Measurements from ENCODE around the gene CCR7. TPM values are rescaled to one million over a fixed set of nuclear protein-coding genes. Genes with fewer than 3 reads are reported as not detected.

CCR7 gene
- total and polyA plus RNA-seq, 2 donors (not counting 1 experiment from before 2014, with no cell fraction given), result 116 to 481 TPM

GRCh38 chr17:40597556-40598300 is 32.5 kb upstream of the CCR7 start:
- no peaks in the 10 kb centered on the region for H3K27me3 Mint-ChIP-seq

More at GRCh38 chr17:40597556-40598300, 32.5 kb upstream of the CCR7 start:
- Mint-ChIP-seq H3K9me3 (ENCODE audit: insufficient read depth) (peaks cover 3% of the 10 kb centered on the region), H3K27ac (peak overlapping the region; percentile 87), H3K4me3 (peak overlapping the region; percentile 52), H3K4me1 (peaks cover 82% of the 10 kb centered on the region)
- TF ChIP-seq EZH2 (IDR thresholded peaks at IDR 0.05; ENCODE audit: borderline replicate concordance, insufficient read depth, low read depth, low read length, poor library complexity, severe bottlenecking) (no peak), CTCF (IDR thresholded peaks at IDR 0.05) (no peak)
- H3K27me3 ChIP-seq (replicated peaks in 1 of 4; ENCODE audit: control extremely low read depth in 1 of 4, control insufficient read depth in 3 of 4, insufficient read depth in 4 of 4, low read length in 3 of 4), result no peaks in the 10 kb centered on the region
- CTCF ChIA-PET, result interaction anchor here (0.6 to 4.3 kb wide), 7 partner anchors 17 to 240 kb away, joined by 3 to 53 read pairs (median 9); no protein-coding TSS in a partner anchor
- no peaks in the 10 kb centered on the region for H4K20me1 ChIP-seq (ENCODE audit: control insufficient read depth, insufficient read depth, low read length, poor library complexity, severe bottlenecking)
- no peaks in the 10 kb centered on the region for H3K36me3 ChIP-seq (replicated peaks in 1 of 2; ENCODE audit: control extremely low read depth in 1 of 2, control insufficient read depth in 1 of 2, extremely low read depth in 1 of 2, insufficient read depth in 2 of 2, low read length in 1 of 2)
- H3K27ac ChIP-seq (ENCODE audit: low read length in 2 of 2), result peak overlapping the region; percentile 92 to 96
- H3K4me3 ChIP-seq (ENCODE audit: control extremely low read depth in 1 of 5, extremely low read depth in 1 of 5, insufficient read depth in 1 of 5, low read depth in 2 of 5, low read length in 4 of 5), result peak overlapping the region in 1 of 5 experiments; percentile 17
- peaks cover 0 to 2% (median 0%) of the 10 kb centered on the region in 3 donors for H3K9me3 ChIP-seq (ENCODE audit: control extremely low read depth in 1 of 3, control insufficient read depth in 2 of 3, insufficient read depth in 1 of 3, low read length in 2 of 3)
- peaks cover 70 to 72% of the 10 kb centered on the region in 2 donors for H3K4me1 ChIP-seq (ENCODE audit: control insufficient read depth in 2 of 2, insufficient read depth in 2 of 2, low read length in 2 of 2)
- peak overlapping the region; percentile 59 for H3K4me2 ChIP-seq (replicated peaks; ENCODE audit: low read depth, low read length, poor library complexity, severe bottlenecking)
- POLR2A ChIA-PET, result interaction anchor here (0.6 to 2.8 kb wide), 6 partner anchors 8 to 36 kb away, joined by 3 to 26 read pairs (median 8); partner anchors contain the start of gene CCR7
- DNase-seq, result no peak
- H3K79me2 ChIP-seq (ENCODE audit: control insufficient read depth, insufficient read depth, low read length), result no peaks in the 10 kb centered on the region
- intact Hi-C loops (cut with micrococcal nuclease), result no loop called here
- H2AFZ ChIP-seq (ENCODE audit: insufficient read depth, low read depth, low read length, poor library complexity, severe bottlenecking), result peak overlapping the region; percentile 48
- ATAC-seq (ENCODE audit: low read depth), result no peak
- peak overlapping the region; percentile 10 for H3K9ac ChIP-seq (ENCODE audit: low read length)
- WGBS (ENCODE audit: insufficient coverage), result 56% methylated on average over 7 of the region's 9 CpGs
